ENCODE measurements around the gene NDN. TPM values are rescaled to one million over a fixed set of nuclear protein-coding genes. Genes with fewer than 3 reads are reported as not detected.

The NDN gene
- total and polyA plus RNA-seq, 2 of the 8 experiments (the other 6 are each of a cell fraction or from before 2014, with no cell fraction given), result 29.4 to 39.3 TPM

GRCh38 chr15:23647001-23647295 is 40.2 kb downstream of the NDN start:
- Histone ChIP-seq H3K79me1 (ENCODE audit: low read depth, low read length) (no peaks in the 10 kb centered on the region), H2BK12ac (ENCODE audit: low read depth, low read length) (no peak overlapping the region), H2BK15ac (ENCODE audit: low read length) (no peak overlapping the region), H3K56ac (replicated peaks; ENCODE audit: insufficient read length, low read depth, low read length) (no peak overlapping the region), H4K20me1 (replicated peaks in 1 of 2; ENCODE audit: control insufficient read depth in 1 of 2, insufficient read depth in 2 of 2, low read length in 2 of 2) (no peaks in the 10 kb centered on the region), H4K91ac (replicated peaks; ENCODE audit: insufficient read length, low read length) (no peak overlapping the region), H3K9ac (replicated peaks in 1 of 4; ENCODE audit: extremely low read depth in 1 of 4, low read depth in 3 of 4, low read length in 3 of 4) (no peak overlapping the region), H3K79me2 (ENCODE audit: control insufficient read depth in 1 of 2, insufficient read depth in 2 of 2, low read length in 2 of 2) (no peaks in the 10 kb centered on the region), H2AK5ac (ENCODE audit: low read depth, low read length) (no peak overlapping the region), H2AFZ (ENCODE audit: low read length) (no peak overlapping the region), H3K4me2 (ENCODE audit: insufficient read depth in 1 of 2, low read depth in 2 of 2, low read length in 2 of 2) (peak overlapping the region; percentile 71 to 89), H3K4ac (replicated peaks; ENCODE audit: insufficient read length, low read depth, low read length) (no peak overlapping the region), H3K9me3 (ENCODE audit: insufficient read depth in 2 of 2, low read depth in 1 of 2, low read length in 1 of 2) (peaks cover 0 to 50% of the 10 kb centered on the region in 2 experiments; a peak in 2 of 4 replicates), H3K27me3 (replicated peaks in 1 of 4; ENCODE audit: control insufficient read depth in 3 of 4, extremely low read depth in 1 of 4, insufficient read depth in 3 of 4, low read length in 3 of 4) (peaks cover 4 to 22% (median 8%) of the 10 kb centered on the region in 4 experiments; a peak in 6 of 7 replicates), H2BK5ac (ENCODE audit: low read depth, low read length) (no peak overlapping the region), H3K27ac (ENCODE audit: low read depth, low read length) (no peak overlapping the region), H4K8ac (ENCODE audit: extremely low read depth, insufficient read depth, low read length) (no peak overlapping the region), H3K14ac (ENCODE audit: insufficient read length) (no peak overlapping the region), H3K23ac (ENCODE audit: insufficient read length) (no peak overlapping the region), H3K18ac (ENCODE audit: extremely low read depth, low read length) (no peak overlapping the region), H2BK20ac (ENCODE audit: low read length) (no peak overlapping the region), H3K23me2 (ENCODE audit: low read depth, low read length) (peaks cover 4% of the 10 kb centered on the region; the same call in 1 of the 2 replicates), H3K4me1 (replicated peaks in 1 of 4; ENCODE audit: control insufficient read depth in 3 of 4, insufficient read depth in 4 of 4, low read length in 3 of 4) (no peaks in the 10 kb centered on the region; a peak in 4 of 7 replicates), H3K36me3 (ENCODE audit: control insufficient read depth in 2 of 4, insufficient read depth in 4 of 4, low read length in 3 of 4) (peaks cover 0 to 3% (median 0%) of the 10 kb centered on the region in 4 experiments; a peak in 1 of 8 replicates), H4K5ac (ENCODE audit: insufficient read length, low read depth, low read length) (no peak overlapping the region), H3K4me3 (ENCODE audit: extremely low read depth in 1 of 4, insufficient read depth in 2 of 4, low read depth in 3 of 4, low read length in 4 of 4) (peak overlapping the region; percentile 60 to 83 (median 68); a peak in 7 of 8 replicates), H2BK120ac (replicated peaks; ENCODE audit: low read depth, low read length) (no peak overlapping the region)
- TF ChIP-seq CBX8 (IDR thresholded peaks at IDR 0.05; ENCODE audit: borderline replicate concordance, low read depth, low read length), result no peak
- WGBS, 2 experiments (ENCODE audit: extremely low coverage in 1 of 2, insufficient coverage in 1 of 2, insufficient read length in 1 of 2, insufficient replicate concordance in 2 of 2, low coverage in 1 of 2, low lambda C conversion rate in 2 of 2, missing lambda C conversion rate in 1 of 2), result 38% methylated on average over 3 of the region's 17 CpGs; no CpG with 5 or more reads in 1 of the 2 experiments
- CTCF ChIA-PET (ENCODE audit: partially characterized antibody), result interaction anchor here (0.8 to 6.9 kb wide), 3 partner anchors 211 to 235 kb away, joined by 3 to 41 read pairs (median 3); no protein-coding TSS in a partner anchor
- DNase-seq (ENCODE audit: low read depth in 1 of 2, low spot score in 2 of 2), result peak in 1 of 2 experiments; percentile 44
- POLR2A ChIA-PET (ENCODE audit: partially characterized antibody), result no interaction called here
- FAIRE-seq, result no peak

Data from H1 (cell line).